Measurements from ENCODE around the gene KAZALD1.
A peak's percentile ranks its signal among the peaks of the same experiment; 100 is the strongest.

KAZALD1 gene

DNA sequence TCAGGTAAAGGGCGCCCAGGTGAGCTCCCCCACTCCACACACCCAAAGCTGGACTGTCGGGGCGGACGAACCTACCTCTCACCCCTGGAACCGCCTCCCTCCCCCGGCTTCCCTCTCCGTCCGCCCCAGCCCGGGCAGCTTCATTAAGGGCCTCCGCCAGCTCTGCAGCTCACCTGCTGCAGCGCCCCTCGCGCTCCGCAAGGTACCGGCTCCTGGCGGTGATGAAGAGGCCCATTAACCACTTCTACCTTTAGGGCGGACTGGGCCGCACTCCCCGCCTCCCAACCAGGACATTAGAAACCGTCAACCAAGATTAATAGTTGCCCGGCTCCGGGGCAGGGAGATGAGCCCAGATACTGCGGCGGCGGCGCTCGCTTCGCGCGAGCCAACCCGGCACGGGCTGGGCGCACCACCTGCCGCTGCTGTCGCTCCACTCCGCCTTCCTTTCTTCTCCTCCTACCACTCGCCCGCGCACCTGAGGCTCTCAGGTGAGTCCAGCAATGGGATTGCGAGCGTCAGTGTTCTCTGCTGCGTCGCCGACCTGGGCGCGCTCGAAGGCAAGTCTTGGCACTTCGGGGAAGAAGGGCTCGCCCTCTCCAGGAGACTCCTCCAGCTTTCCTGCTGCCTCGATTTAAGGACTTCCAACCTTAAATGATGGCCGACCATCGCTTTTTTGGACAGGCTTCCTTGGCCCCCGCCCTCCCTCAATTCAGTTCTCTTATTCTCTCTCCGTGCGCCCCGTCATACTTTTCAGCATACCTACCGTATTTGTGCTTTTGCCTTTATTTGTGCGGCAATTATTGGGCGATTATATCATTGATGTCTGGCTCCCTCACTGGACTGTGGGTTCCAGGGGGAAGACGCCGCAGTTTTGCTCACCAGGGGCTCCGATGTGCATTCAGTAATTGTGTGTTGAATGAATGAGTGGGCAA, 13.6 kb upstream of the KAZALD1 start:
- DNase-seq: no peak

DNA sequence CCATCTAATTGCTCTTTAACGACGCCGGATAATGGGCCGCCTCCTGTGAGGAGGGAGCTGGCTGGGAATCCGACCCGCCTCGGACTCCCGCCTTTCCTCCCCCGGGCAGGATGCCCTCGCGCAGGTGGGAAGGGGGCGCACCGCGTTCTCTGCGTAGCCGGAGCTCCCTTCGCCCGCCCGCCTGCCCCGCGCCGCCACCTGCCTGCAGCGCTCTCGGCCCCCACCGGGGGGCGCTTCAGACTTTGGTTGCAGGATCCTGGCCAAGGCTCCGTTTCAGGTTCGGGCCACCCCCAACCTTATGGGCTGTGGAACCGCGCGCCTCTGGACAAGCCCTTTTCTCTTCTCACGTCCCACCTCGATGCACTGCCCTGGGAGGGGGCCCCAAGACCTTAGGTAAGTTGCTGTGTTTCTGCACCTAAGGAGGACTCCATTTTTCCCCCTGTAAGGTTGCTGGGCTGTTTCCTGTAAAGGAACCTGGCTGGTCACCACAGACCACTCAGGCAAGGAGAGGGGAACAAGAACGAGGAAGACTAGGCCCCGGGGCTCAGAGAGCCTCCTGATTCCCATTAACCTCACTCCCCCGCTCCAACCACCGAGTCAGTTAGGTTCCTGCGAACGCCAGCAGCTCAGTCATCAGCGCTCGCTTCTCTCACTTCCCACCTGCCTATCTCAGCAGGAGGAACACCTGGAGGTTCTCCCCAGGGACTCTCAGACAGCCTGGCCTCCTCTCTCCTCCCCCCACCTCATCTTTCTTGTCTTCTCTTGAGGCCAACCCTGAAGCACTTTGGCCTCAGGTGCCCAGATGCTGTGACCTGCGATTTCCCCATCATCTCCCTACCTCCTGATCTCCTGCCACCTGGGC, 11.3 kb upstream of the KAZALD1 start:
- DNase-seq: peak; percentile 80

DNA sequence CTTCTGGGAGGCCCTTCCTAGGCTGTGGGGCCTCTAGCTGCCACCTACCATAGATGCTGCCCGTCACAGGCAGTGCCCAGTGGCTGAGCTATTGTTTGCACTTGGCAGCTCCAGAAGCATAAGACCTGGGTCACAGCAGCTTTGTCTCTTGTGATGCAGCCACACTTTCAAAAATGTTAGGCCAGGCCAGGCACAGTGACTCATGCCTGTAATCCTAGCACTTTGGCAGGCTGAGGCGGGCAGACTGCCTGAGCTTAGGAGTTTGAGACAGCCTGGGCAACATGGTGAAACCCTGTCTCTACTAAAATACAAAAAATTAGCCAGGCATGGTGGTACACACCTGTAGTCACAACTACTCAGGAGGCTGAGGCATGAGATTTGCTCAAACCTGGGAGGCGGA, 9.5 kb upstream of the KAZALD1 start:
- DNase-seq: no peak

DNA sequence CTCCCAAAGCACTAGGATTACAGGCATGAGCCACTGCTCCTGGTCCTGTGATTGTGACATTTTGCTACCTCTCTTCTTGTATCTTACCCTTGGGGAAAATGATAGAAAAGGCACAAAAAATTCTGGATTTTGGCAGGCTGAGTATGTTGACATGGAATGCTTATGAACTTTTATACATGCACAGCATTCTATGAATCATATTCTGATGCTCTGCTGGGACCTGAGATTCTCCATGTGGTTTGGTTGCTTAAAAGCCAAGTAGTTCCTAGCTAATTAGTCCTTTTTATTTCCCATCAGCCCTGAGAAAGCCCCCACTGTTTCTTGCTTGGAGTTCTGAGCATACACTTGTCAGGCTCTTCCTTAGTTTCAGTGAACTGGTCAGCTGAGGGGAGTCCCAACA, 8.3 kb upstream of the KAZALD1 start:
- DNase-seq: no peak

GRCh38 chr10:101054351-101054750, 7.4 kb upstream of the KAZALD1 start:
- no peak for DNase-seq

GRCh38 chr10:101054876-101055275, 6.9 kb upstream of the KAZALD1 start:
- no peak for DNase-seq

DNA sequence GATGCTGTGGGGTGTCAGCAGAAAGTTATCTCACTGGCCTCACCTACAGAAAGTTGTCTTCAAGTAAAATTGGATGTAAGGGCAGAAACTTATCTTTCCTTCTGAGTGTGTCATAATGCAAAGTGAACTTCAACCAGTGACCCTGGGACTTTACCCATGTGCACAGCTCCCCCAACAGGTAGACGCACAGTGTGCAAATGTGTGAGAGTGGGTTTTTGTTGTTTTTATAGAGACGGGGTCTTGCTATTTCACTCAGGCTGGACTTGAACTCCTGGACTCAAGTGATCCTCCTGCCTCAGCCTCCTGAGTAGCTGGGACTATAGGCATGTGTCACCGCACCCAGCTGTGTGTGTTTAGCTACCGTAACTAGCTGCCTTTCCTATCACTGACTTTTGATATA, 6.4 kb upstream of the KAZALD1 start:
- no peak for DNase-seq

- DNase-seq: no peak
Observed at GRCh38 chr10:101056365-101057151, 5.2 kb upstream of the KAZALD1 start.

DNA sequence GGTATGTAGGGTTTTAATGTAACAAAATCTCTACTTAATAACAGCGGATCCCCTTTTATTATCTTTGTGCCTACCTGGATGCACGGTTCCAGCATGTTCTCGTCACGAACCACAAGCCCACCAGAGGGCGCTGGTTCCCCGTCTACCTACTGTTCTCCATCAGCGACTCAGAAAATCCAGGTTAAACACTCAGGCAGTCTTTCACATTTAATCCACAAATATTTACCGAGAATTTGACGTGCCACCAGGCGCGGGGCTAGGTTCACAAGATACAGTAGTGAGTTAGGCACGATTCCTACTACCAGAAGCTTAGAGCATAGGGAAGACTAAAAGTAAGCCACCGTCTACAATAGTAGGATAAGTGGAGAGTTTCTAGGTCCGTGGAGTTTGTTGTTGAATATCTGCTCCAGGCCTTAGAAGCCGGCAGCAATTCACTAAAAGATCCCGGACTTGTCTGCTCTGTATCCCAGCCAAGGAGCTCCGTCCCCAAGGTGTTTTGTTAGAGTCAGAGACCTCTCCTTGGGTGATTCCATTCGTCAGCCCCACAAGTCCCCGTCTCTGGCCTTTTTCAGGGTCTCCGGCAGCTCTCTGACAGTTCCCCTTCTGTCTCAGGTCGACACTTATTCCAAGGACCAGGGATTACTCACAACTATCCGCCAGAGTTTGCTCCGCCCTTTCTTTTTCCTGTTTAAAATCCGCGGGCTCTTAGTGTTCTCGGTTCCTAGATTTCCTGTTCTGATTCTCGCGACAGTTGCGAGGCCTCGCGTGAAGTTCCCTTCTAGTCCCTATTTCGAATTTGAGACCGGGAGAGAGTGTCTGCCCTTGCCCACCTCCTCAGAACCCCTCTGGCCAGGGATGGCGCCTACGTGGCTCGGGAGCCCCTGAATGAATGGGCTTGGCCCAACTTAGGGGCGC, 1.5 kb upstream of the KAZALD1 start:
- peak; percentile 93 for DNase-seq

- DNase-seq: peak; percentile 59
Observed at GRCh38 chr10:101060951-101061623, 702 bp upstream of the KAZALD1 start.

- peak; percentile 54 for DNase-seq
Observed at GRCh38 chr10:101062232-101063049, 652 bp downstream of the KAZALD1 start.

DNA sequence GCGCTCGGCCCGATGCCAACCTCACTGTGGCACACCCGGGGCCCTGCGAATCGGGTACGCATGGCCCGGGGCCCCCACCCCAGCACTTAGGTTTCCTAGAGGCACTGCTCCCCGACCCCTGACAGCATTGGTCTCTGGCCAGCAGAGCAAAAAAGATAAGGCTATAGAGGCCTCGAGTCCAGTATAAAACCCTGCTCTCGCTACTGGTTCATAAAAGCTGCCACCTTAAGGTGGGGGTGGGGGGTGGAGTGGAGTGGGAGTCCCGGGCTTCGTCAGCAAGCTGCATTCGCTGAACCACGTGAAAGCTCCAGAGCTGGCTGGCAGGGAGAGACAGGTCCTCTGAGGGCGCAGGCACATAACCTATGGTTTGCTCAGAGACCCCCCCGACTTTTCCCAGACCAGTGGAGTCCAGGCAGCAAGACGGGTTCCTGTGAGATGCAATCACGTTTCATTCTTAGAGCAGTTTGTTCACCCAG, 1.3 kb downstream of the KAZALD1 start:
- no peak for DNase-seq

DNA sequence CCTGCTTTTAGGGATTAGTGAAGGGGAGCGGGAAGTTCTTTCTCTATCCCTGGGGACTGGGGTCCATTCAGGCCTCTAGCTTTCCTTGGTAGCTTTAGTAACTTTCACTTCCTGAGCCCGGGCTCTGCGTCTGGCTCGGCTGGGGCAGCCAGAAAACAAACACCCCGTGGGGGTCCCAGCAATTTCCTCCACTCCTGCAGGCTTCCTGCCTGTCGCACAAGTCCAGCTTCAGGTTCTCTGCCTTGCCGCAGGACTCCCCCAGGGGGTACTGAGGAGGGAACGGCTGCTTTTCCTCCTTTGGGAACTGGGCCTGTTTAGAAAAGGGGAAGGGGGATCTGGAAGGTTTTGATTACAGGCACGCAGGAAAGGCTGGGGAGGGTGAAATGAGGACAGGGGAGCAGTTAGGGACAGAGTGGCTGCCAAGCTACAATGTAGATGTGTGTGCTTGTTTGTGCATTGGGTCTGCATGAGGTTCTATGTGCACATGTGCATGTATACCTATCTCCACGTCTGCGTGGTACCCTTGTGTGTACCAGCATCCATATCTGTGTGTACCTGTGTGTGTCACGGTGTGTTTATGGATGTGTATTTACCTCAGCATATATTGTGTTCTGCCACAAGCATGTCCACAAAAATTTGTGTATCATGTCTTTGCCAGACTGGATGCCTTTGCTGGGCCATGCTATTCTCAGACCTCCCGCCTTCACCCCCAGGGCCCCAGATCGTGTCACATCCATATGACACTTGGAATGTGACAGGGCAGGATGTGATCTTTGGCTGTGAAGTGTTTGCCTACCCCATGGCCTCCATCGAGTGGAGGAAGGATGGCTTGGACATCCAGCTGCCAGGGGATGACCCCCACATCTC, 2.0 kb downstream of the KAZALD1 start:
- DNase-seq: no peak

DNA sequence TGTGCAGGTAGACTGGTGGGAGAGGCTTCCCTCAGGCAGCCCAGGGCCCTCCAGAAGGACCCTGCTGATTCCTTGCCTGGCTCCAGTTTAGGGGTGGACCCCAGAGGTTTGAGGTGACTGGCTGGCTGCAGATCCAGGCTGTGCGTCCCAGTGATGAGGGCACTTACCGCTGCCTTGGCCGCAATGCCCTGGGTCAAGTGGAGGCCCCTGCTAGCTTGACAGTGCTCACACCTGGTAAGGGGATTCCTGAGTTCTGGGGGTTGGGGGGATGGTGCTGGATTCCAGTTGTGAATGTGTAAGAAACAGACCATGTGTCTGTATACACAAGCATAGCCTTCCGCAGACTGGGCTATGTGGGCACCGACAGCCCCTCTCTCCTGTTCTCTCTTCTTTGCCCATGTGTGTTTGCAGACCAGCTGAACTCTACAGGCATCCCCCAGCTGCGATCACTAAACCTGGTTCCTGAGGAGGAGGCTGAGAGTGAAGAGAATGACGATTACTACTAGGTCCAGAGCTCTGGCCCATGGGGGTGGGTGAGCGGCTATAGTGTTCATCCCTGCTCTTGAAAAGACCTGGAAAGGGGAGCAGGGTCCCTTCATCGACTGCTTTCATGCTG, 2.7 kb downstream of the KAZALD1 start:
- DNase-seq: no peak

- DNase-seq: no peak
Observed at GRCh38 chr10:101065481-101066145, 3.8 kb downstream of the KAZALD1 start.

DNA sequence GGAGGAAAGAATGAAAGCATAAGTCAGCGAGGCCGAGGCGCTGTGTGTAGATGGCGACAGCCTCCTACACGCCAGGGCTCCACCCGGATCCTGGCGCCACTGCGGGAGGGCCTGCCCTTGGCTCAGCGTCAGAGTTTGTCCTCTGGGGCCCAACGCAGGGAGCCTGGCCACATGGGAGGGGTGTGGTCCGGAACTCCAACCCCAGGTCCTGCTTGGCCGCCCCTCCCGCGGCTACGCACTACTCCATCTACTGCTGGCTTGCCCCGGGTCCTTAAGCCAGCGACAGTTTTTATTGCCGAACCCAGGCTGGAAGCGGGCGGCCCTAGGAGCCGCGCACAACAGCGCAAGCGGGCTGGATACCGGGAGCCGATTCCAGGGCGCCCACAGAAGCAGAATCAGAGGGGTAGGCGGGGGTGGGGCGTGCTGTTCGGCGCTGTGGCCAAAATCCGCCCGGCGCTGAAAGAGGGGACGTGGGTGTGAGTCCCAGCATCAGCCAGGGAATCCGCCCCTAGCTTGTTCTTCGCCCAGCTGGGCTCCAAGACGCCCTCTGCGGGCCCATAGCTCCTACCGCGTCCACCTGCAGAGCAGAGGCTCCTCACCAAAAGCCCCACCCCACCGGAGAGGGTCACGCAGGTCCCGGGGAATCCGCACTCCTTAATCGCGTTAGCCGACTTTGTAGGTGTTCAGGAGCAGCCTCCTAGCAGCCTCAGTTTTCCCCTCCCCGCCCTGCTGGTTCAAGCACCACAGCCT, 4.5 kb downstream of the KAZALD1 start:
- peak; percentile 57 for DNase-seq

DNA sequence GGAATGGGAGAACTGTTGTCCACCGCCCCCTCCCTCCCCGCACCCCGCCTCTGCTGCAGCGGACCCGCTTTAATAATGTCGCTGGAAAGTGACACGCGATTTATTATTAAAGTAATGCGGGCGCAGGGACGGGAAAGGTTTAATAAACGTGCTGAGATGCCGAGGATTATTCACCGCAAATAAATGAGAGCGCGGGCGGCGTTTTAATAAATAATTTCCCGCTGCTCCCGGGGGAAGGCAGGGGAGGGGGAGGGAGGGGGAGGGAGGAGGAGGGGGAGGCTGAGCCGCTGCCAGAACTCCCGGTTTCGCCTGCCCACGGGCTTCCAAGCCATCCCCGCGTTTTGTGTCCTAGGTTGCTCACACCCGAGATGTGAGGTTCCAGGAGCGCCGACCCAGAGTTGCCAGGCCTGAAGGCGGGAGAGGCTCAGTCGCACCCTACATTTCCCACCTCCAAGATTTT, 5.1 kb downstream of the KAZALD1 start:
- DNase-seq: peak; percentile 5
